Hematopoietic multipotent progenitor cell treated with erythropoietin and hydrocortisone succinate and interleukin-3 and kit ligand, for 15 days (in vitro differentiated cells): Measurements from ENCODE around the gene TMED1.
"Not testable (repeated sequence)": the region's sequence is repeated elsewhere in the genome, so short reads cannot be mapped to it uniquely, and the experiment has no call there.

Experiments used
- DNase-seq: peaks from one replicate; pipeline ENCODE4 v3.0.0-alpha.2; 2015; ENCODE audit warnings: low spot score

TMED1 gene

GRCh38 chr19:10835754-10836478, at the start of gene TMED1:
TMED1 (minus strand) TSS chr19:10836212; CDS start chr19:10836191, 21 bp downstream.
- DNase-seq = peak; percentile 100

- no peak for DNase-seq
These were observed 49.5 kb upstream of the TMED1 start for GRCh38 chr19:10885201-10886169.

- DNase-seq = no peak
These were observed 48.3 kb upstream of the TMED1 start for GRCh38 chr19:10884274-10884673.

DNA sequence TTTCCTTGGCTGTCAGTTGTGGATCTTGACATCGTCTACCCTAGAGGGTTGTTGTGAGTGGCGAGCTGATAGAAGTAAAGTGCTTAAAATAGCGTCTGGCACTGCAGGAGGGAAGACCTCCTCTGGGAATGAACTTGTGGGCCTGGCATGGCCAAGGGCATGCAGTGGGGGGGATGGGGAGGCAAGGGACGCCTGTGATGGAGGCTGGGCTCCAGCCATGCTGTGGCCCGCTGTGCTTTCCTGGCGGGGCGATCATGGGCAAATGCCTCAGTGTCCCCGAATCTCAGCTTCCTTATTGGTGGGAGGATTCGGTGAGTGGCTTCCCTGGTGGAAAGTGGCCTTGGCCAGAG, 46.1 kb upstream of the TMED1 start:
- no peak for DNase-seq

DNA sequence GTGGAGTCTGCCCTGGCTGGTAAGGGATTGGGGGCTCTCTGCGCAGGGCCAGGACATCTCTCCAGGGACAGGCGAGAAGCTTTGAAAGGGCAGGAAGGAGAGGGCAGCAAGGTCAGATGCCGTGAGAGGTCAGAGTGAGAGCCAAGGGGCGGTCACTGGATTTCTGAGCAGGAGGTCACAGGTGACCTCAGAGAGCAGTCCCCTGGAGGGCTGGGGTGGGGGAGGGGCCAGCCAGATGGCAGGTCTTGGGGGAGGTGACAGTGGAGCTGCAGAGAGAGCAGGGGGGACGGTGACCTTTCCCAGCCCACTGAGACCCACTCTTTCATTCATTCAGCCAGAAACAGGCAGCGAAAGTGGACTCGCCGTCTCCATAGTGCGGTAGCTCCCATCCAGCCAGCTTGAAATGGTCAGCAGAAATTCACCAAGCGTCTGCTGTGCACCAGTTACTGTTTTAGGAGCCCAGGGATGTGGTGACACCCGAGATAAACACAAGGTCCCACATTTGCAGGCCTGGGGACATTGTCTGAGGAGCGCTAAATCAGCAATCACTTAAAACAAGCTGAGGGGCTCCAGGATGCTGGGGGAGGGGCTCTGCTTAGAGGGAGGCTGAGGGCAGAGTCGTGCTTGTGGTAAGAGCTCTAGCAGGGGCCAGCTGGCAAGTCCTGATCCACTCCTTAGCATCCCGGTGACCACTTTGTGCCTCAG, 45.5 kb upstream of the TMED1 start:
- no peak for DNase-seq

- DNase-seq = no peak
These were observed 42.2 kb upstream of the TMED1 start for GRCh38 chr19:10878253-10878652.

GRCh38 chr19:10877608-10878007, 41.6 kb upstream of the TMED1 start:
- not testable (repeated sequence) for DNase-seq

DNA sequence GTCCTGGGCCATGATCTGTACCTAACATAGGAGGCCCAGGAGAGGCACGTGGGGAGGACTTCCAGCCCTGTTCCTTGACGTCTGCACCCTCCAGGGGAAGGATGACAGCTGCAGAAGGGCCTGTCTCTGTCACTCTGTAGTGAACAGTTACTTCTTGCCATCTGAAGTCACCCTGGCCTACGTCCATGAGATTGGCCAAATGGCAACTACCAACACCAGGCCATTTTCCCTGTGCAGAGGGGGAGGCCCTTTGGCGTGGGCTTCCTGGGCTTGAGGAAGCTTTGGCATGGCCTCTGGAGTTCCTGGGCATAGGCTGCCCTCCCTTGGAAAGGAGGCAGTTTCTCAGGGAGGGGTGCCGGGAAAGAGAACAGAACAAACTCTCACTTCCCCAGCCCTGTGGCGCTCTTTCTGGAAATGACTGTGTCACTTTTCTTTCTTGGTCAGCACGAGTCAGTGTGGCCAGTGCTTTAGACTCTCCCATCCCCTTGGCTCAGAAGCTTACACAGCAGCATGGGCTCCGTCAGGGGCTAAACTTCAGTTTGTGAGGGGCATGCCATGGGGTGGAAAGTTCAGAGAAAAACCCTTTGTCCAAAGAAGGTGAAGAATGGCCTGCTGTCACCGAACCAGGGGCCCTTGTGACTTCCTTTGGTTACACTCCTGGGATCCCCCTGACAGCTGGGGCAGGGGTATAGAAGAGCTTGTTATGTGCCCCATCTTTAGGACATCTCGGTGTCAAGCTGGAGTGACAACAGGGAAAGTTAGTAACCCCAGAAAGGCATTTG, 40.6 kb upstream of the TMED1 start:
- DNase-seq = no peak

DNA sequence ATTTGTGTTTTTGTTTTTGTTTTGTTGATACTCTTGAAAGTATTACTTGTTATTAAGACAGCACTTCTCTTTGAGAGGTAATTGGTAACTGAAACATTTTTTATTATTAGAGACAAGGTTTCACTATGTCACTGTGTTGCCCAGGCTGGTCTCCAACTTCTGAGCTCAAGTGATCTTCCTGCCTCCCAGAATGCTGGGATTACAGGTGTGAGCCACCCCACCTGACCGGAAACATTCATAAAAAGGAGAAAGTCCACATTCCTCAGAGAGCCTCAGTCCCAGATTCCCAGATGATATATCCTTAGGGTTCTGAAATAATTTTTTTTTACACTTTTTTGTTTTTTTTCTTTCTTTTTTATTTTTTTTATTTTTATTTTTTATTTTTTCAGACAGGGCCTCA, 38.0 kb upstream of the TMED1 start:
- no peak for DNase-seq

GRCh38 chr19:10872546-10873107, 36.6 kb upstream of the TMED1 start:
- DNase-seq = no peak

DNA sequence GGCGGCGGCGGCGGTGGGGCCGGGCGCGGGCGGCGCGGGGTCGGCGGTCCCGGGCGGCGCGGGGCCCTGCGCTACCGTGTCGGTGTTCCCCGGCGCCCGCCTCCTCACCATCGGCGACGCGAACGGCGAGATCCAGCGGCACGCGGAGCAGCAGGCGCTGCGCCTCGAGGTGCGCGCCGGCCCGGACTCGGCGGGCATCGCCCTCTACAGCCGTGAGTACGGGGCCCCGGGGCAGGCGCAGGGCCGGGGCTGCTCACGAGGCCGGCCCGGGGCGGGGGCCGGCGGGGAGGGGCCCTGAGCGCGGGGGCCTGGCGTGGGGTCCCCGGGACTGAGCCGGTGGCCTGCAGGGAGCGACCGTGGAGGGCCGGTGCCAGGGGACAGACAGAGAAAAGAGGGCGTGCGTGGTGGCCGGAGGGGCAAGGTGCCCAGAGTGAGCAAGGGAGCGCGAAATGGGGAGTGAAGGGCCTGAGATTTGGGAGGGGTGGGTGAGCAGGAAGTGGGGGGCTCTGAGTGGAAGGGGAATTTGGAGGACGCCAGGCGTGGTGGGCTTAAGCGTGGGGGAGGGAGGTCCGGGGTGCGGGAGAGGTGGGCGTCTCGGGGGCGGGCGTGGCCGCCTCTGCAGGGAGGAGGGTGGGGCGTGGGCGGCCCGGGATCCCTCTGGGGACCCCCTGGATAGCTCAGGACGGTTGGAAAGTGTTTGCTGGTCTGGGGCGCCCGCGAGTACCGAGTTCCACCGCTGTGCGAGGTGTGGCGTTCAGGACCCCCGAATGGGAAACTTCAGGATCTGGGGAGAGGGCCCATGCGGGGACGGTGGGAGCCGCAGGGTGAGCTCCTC, 35.9 kb upstream of the TMED1 start:
- DNase-seq = peak; percentile 49

DNA sequence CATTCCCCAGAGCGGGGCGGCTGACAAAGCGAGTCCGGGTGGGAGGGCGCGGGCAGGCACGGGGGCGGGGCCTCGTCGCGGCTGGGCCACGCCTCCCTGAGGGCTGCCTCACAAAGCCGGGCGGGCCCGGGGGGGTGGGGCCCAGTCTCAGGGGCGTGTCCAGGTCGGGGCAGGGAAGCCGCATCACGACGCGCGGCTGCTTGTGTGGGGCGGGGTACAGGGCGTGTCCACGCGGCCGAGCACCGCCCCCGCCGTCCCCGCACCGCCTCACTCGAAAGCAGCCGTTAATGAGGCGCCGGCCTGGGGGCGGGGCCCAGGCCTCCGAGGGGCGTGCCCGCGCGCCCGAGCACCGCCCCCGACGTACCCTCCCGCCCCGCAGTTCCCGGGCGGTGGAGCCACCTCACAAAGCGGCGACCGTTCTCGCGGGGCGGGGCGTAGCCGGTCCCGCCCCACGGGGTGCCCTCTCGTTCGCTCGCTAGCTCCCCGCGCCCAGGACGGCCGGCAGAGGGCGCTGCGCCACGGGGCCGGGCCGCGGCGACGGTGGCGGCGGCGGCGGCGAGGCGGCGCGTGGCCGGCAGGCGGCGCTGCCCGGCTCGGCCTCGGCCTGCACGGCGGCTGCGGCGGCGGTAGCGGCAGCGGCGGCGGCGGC, 35.1 kb upstream of the TMED1 start, which contains the start of gene CARM1:
TSS of gene CARM1 (plus strand) at position 599 of the 649 bp plus-strand sequence. CDS start 150 bp downstream, outside the sequence.
- peak; percentile 98 for DNase-seq

GRCh38 chr19:10870501-10870954, 34.5 kb upstream of the TMED1 start:
- DNase-seq = no peak

DNA sequence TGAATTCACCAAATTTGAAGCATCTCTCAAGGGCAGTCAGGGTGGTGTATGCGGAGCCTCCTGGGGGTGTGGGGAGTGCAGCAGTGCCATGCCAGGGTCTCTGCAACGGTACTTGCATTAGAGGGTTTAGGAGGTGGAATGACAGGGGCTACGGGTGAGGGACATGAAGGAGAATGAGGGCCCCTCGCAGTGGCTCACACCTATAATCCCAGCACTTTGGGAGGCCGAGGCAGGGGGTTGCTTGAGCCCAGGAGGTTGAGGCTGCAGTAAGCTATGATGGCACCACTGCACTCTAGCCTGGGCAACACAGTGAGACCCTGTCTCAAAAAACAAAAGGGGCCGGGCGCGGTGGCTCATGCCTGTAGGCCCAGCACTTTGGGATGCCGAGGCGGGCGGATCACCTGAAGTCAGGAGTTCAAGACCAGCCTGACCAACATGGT, 33.9 kb upstream of the TMED1 start:
- not testable (repeated sequence) for DNase-seq

DNA sequence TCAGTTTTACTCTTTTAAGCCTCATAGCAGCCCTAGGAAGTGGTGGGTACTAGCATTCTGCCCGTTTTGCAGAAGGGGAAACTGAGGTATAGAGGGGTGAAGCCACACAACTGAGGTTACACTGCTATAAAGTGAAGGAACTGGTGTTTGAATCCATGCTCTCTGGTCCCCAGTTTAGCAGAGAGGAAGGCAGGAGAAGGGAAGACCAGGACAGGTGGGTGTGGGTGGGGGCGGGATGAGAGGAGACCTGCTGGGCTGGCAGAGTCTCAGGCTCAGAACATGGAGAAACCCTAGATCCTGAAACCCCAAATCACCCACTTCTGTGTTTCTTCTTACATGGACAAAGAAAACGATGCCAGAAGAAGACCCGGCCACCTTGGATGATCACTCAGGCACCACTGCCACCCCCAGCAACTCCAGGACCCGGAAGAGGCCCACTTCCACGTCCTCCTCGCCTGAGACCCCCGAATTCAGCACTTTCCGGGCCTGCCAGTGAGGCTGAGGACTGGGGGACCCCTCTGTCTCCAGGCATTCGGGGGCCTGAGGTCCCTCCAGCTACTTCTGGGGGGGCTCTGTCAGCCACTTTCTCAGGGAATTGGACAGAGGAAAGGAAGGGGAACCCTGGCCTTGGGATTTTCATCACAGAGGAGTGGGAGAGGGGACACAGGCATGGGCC, 33.0 kb upstream of the TMED1 start:
- DNase-seq = no peak

DNA sequence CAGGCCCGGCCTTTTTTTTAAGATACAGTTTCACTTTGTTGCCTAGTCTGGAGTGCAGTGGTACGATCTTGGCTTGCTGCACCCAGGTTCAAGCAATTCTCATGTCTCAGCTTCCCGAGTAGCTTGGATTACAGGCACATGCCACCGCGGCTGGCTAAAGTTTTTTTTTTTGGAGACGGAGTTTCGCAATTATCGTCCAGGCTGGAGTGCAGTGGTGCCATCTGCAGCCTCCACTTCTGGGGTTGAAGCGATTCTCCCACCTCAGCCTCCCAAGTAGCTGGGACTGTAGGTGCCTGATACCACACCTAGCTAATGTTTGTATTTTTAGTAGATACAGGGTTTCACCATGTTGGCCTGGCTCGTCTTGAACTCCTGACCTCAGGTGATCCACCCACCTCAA, 30.5 kb upstream of the TMED1 start:
- no peak for DNase-seq

DNA sequence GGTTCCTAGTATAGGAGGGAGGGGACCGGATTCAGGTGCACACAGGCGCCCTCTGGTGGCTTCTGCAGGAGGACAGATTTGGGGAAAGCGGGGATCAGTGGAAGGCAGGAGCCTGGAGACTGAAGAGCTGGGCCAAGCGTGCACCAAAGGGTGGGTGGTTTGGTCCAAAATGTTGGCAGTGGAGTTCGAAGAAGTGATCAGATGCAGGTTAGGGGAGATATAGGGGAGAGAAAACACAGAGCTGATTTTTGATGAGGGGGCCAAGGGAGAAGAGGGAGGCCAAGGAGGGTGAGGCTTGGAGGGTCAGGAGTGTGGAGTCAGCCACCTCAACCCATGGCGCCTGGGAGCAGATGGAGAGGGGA, 28.5 kb upstream of the TMED1 start:
- DNase-seq = peak; percentile 84

- no peak for DNase-seq
These were observed 27.2 kb upstream of the TMED1 start for GRCh38 chr19:10863107-10863717.
